A673 (cell line): ENCODE measurements around the gene ANXA11. TPM values are rescaled to one million over a fixed set of nuclear protein-coding genes. Genes with fewer than 3 reads are reported as not detected.

Experiments
- BruUV-seq: library from RNA; stranded (reverse); fragments of 400-500 nt; replicated peaks from 2 replicates; lab custom pipeline; 2021; lab: Mats Ljungman, UMichigan
- CTCF ChIA-PET: fragments of 300-600 bp; sonication (Branson Sonifier 250); formaldehyde crosslinking; loops from one replicate; lab custom pipeline; 2022; ENCODE audit warnings: antibody characterized with exemption; lab: Charles Lee
- POLR2A ChIA-PET: fragments of 300-600 bp; sonication (Branson Sonifier 250); formaldehyde crosslinking; loops from one replicate; lab custom pipeline; 2022; ENCODE audit warnings: antibody characterized with exemption; ENCODE audit not compliant: low non-redundant PET; lab: Charles Lee
- DNase-seq: peaks from one replicate; pipeline ENCODE4 v3.0.0-alpha.2; 2015; ENCODE audit warnings: low spot score
- H3K27ac ChIP-seq: fragments of 200-600 bp; sonication (generic); 2 replicates; pipeline ENCODE4 v1.5.1; 2016; ENCODE audit warnings: mixed run types, low read depth, mild to moderate bottlenecking, mixed read lengths, antibody characterized with exemption, low read length; ENCODE audit not compliant: poor library complexity, severe bottlenecking
- H3K27me3 ChIP-seq: fragments of 200-600 bp; sonication (generic); replicated peaks from 2 replicates; pipeline ENCODE4 v1.6.1; 2017; ENCODE audit warnings: mixed run types, low read depth, mild to moderate bottlenecking, mixed read lengths, antibody characterized with exemption, low read length; ENCODE audit not compliant: insufficient read depth, poor library complexity
- H3K36me3 ChIP-seq: fragments of 200-600 bp; sonication (generic); 2 replicates; pipeline ENCODE4 v1.6.1; 2016; ENCODE audit warnings: mixed run types, mild to moderate bottlenecking, mixed read lengths, antibody characterized with exemption, low read length; ENCODE audit not compliant: insufficient read depth, poor library complexity, severe bottlenecking
- H3K4me1 ChIP-seq: fragments of 200-600 bp; sonication (generic); 2 replicates; pipeline ENCODE4 v1.6.1; 2017; ENCODE audit warnings: mixed run types, mild to moderate bottlenecking, mixed read lengths, antibody characterized with exemption, low read length; ENCODE audit not compliant: insufficient read depth, poor library complexity, severe bottlenecking
- H3K4me3 ChIP-seq: fragments of 200-600 bp; sonication (generic); 2 replicates; pipeline ENCODE4 v1.5.1; 2016; ENCODE audit warnings: low read depth, mixed run types, mild to moderate bottlenecking, mixed read lengths, low read length; ENCODE audit not compliant: poor library complexity, severe bottlenecking
- H3K9me3 ChIP-seq: fragments of 200-600 bp; sonication (generic); 2 replicates; pipeline ENCODE4 v1.6.1; 2016; ENCODE audit warnings: mixed run types, low read depth, mild to moderate bottlenecking, mixed read lengths, antibody characterized with exemption, low read length; ENCODE audit not compliant: poor library complexity, severe bottlenecking
- CTCF ChIP-seq: fragments of 300-800, 200-600 bp; sonication (generic); conservative IDR thresholded peaks from 2 replicates; pipeline ENCODE4 v1.5.1; 2017; ENCODE audit warnings: low read depth, mild to moderate bottlenecking, antibody characterized with exemption, low read length, moderate library complexity, mixed read lengths
- EZH2 ChIP-seq: fragments of 200-600 bp; sonication (generic); IDR thresholded peaks from 2 replicates; pipeline ENCODE4 v1.6.1; 2017; ENCODE audit warnings: borderline replicate concordance, low read depth, mild to moderate bottlenecking, mixed read lengths, antibody characterized with exemption, low read length; ENCODE audit not compliant: poor library complexity, severe bottlenecking
- intact Hi-C: fragments of 100-400 bp; cut with micrococcal nuclease; formaldehyde crosslinking; loops from one replicate; pipeline ENCODE4 v1.10.0; 2022; ENCODE audit not compliant: unreplicated experiment
- total RNA-seq: library from RNA; stranded (reverse); gene quantifications from 2 replicates; pipeline ENCODE4 v1.2.3, GENCODE V29; 2021

ANXA11 gene
- total RNA-seq, 1 experiment from 2014 or later, result 119 TPM

GRCh38 chr10:80184291-80184690 lies 21.0 kb downstream of the ANXA11 start:
- BruUV-seq, result no TSS peak
- no peaks in the 10 kb centered on the region for H3K27me3 ChIP-seq
- CTCF ChIA-PET, result interaction anchor here (0.8 kb wide), 1 partner anchor 20 kb away, joined by 5 read pairs; no protein-coding TSS in a partner anchor
- H3K27ac ChIP-seq, result no peak overlapping the region
- no peaks in the 10 kb centered on the region for H3K36me3 ChIP-seq
- H3K4me1 ChIP-seq, result peaks cover 12% of the 10 kb centered on the region
- no peaks in the 10 kb centered on the region for H3K9me3 ChIP-seq
- intact Hi-C loops, result no loop called here
- DNase-seq, result no peak
- no peak overlapping the region for H3K4me3 ChIP-seq
- TF ChIP-seq EZH2 (no peak), CTCF (no peak)
- POLR2A ChIA-PET, result no interaction called here

DNA sequence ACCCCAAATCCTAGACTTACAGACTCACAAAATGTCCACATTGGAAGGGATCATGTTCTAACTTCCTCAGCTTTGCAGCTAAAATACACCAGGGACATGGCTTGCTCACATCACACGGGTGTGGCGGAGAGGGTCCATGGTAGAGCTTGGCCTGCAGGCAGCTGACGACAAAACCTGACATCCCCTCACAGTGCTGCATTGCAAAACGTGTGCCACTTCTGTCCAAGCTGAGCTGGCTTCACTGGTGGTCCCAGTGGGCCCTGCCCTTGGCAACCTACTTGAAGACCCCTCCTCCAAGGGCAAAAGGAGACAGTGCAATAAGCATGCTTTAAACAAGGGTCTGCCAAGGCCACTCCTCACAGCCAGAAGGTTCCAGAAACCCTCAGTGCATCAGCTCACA lies 21.9 kb downstream of the ANXA11 start:
- TF ChIP-seq CTCF (no peak), EZH2 (no peak)
- Histone ChIP-seq H3K4me1 (peaks cover 12% of the 10 kb centered on the region), H3K9me3 (no peaks in the 10 kb centered on the region), H3K27ac (no peak overlapping the region), H3K4me3 (no peak overlapping the region), H3K27me3 (no peaks in the 10 kb centered on the region), H3K36me3 (no peaks in the 10 kb centered on the region)
- POLR2A ChIA-PET, result no interaction called here
- DNase-seq, result no peak
- BruUV-seq, result no TSS peak
- intact Hi-C loops, result no loop called here
- CTCF ChIA-PET, result interaction anchor here (0.8 kb wide), 1 partner anchor 20 kb away, joined by 5 read pairs; no protein-coding TSS in a partner anchor

GRCh38 chr10:80182986-80183385 lies 22.4 kb downstream of the ANXA11 start:
- no peak for DNase-seq
- ChIA-PET POLR2A (no interaction called here), CTCF (no interaction called here)
- no peak overlapping the region for H3K4me3 ChIP-seq
- no peaks in the 10 kb centered on the region for H3K27me3 ChIP-seq
- H3K36me3 ChIP-seq, result no peaks in the 10 kb centered on the region
- H3K4me1 ChIP-seq, result peaks cover 12% of the 10 kb centered on the region
- no peaks in the 10 kb centered on the region for H3K9me3 ChIP-seq
- BruUV-seq, result no TSS peak
- H3K27ac ChIP-seq, result no peak overlapping the region
- intact Hi-C loops, result no loop called here
- no peak for TF ChIP-seq EZH2
- no peak for TF ChIP-seq CTCF
